Muscle layer of duodenum (tissue), 2 donors: ENCODE data around the gene TBC1D22A.

Experiments used
- H3K27ac ChIP-seq: one replicate; pipeline ENCODE4 v1.7.0; 2013; ENCODE audit warnings: mild to moderate bottlenecking, low read length
- H3K27me3 ChIP-seq: one replicate; pipeline ENCODE4 v1.7.0; 2013; ENCODE audit warnings: low read depth, mild to moderate bottlenecking, control low read depth, low read length
- H3K36me3 ChIP-seq, 2 donors: one replicate each; pipeline ENCODE4 v1.7.0; 2013; ENCODE audit warnings: low read length in 2 of 2, control low read depth in 1 of 2, mild to moderate bottlenecking in 1 of 2; ENCODE audit not compliant: insufficient read depth in 2 of 2, control insufficient read depth in 1 of 2
- H3K4me1 ChIP-seq, 2 donors: one replicate each; pipeline ENCODE4 v1.7.0; 2013; ENCODE audit warnings: low read length in 2 of 2, mild to moderate bottlenecking in 2 of 2, control low read depth in 1 of 2, moderate library complexity in 1 of 2; ENCODE audit not compliant: insufficient read depth in 2 of 2, control insufficient read depth in 1 of 2
- H3K4me3 ChIP-seq, 2 donors: one replicate each; pipeline ENCODE4 v1.7.0; 2013; ENCODE audit warnings: low read length in 2 of 2, low read depth in 1 of 2, mild to moderate bottlenecking in 1 of 2
- H3K9me3 ChIP-seq, 2 donors: one replicate each; pipeline ENCODE4 v1.7.0; 2013; ENCODE audit warnings: low read length in 2 of 2, control low read depth in 1 of 2, mild to moderate bottlenecking in 1 of 2; ENCODE audit not compliant: control insufficient read depth in 1 of 2
- donor health status: healthy.

TBC1D22A gene

GRCh38 chr22:46798366-46799350, 36.2 kb downstream of the TBC1D22A start:
- Histone ChIP-seq H3K27ac (no peak overlapping the region), H3K36me3 (peaks cover 29 to 65% of the 10 kb centered on the region in 2 donors), H3K4me1 (no peaks in the 10 kb centered on the region), H3K27me3 (no peaks in the 10 kb centered on the region), H3K9me3 (no peaks in the 10 kb centered on the region), H3K4me3 (no peak overlapping the region)

- no peaks in the 10 kb centered on the region for H3K9me3 ChIP-seq
- H3K36me3 ChIP-seq, result peaks cover 23 to 55% of the 10 kb centered on the region in 2 donors
- H3K4me1 ChIP-seq, result no peaks in the 10 kb centered on the region
- no peak overlapping the region for H3K4me3 ChIP-seq
- no peaks in the 10 kb centered on the region for H3K27me3 ChIP-seq
- H3K27ac ChIP-seq, result no peak overlapping the region
Measured at GRCh38 chr22:46799626-46800025, 37.2 kb downstream of the TBC1D22A start.

GRCh38 chr22:46800102-46800857, 37.8 kb downstream of the TBC1D22A start:
- H3K4me1 ChIP-seq, result no peaks in the 10 kb centered on the region
- H3K27ac ChIP-seq, result no peak overlapping the region
- no peaks in the 10 kb centered on the region for H3K9me3 ChIP-seq
- H3K36me3 ChIP-seq, result peaks cover 27 to 52% of the 10 kb centered on the region in 2 donors
- no peak overlapping the region for H3K4me3 ChIP-seq
- H3K27me3 ChIP-seq, result no peaks in the 10 kb centered on the region

- Histone ChIP-seq H3K4me1 (no peaks in the 10 kb centered on the region), H3K4me3 (no peak overlapping the region), H3K36me3 (peaks cover 27 to 44% of the 10 kb centered on the region in 2 donors), H3K9me3 (no peaks in the 10 kb centered on the region), H3K27ac (no peak overlapping the region), H3K27me3 (no peaks in the 10 kb centered on the region)
Measured at GRCh38 chr22:46801331-46801811, 38.9 kb downstream of the TBC1D22A start.

- no peak overlapping the region for H3K27ac ChIP-seq
- H3K36me3 ChIP-seq, result peaks cover 31 to 49% of the 10 kb centered on the region in 2 donors
- H3K4me3 ChIP-seq, result no peak overlapping the region
- H3K27me3 ChIP-seq, result no peaks in the 10 kb centered on the region
- no peaks in the 10 kb centered on the region for H3K4me1 ChIP-seq
- H3K9me3 ChIP-seq, result no peaks in the 10 kb centered on the region
Measured at GRCh38 chr22:46801826-46802607, 39.6 kb downstream of the TBC1D22A start.

- Histone ChIP-seq H3K4me1 (no peaks in the 10 kb centered on the region), H3K36me3 (peaks cover 30 to 51% of the 10 kb centered on the region in 2 donors), H3K27ac (no peak overlapping the region), H3K4me3 (no peak overlapping the region), H3K9me3 (no peaks in the 10 kb centered on the region), H3K27me3 (no peaks in the 10 kb centered on the region)
Measured at GRCh38 chr22:46802608-46803027, 40.2 kb downstream of the TBC1D22A start.

- Histone ChIP-seq H3K4me1 (no peaks in the 10 kb centered on the region), H3K4me3 (no peak overlapping the region), H3K9me3 (no peaks in the 10 kb centered on the region), H3K27me3 (no peaks in the 10 kb centered on the region), H3K36me3 (peaks cover 24 to 46% of the 10 kb centered on the region in 2 donors), H3K27ac (no peak overlapping the region)
Measured at GRCh38 chr22:46803031-46803880, 40.8 kb downstream of the TBC1D22A start.

- peaks cover 24 to 43% of the 10 kb centered on the region in 2 donors for H3K36me3 ChIP-seq
- no peak overlapping the region for H3K27ac ChIP-seq
Measured at GRCh38 chr22:46803936-46804335, 41.5 kb downstream of the TBC1D22A start.

GRCh38 chr22:46806794-46807193, 44.3 kb downstream of the TBC1D22A start:
- H3K36me3 ChIP-seq, result peaks cover 15 to 22% of the 10 kb centered on the region in 2 donors
- no peak overlapping the region for H3K27ac ChIP-seq

More at GRCh38 chr22:46803936-46804335, 41.5 kb downstream of the TBC1D22A start:
- no peaks in the 10 kb centered on the region for H3K27me3 ChIP-seq
- H3K4me1 ChIP-seq, result no peaks in the 10 kb centered on the region
- H3K9me3 ChIP-seq, result no peaks in the 10 kb centered on the region
- no peak overlapping the region for H3K4me3 ChIP-seq

GRCh38 chr22:46807458-46807857, 45.0 kb downstream of the TBC1D22A start:
- H3K27ac ChIP-seq, result no peak overlapping the region
- H3K4me1 ChIP-seq, result no peaks in the 10 kb centered on the region
- H3K36me3 ChIP-seq, result peaks cover 15 to 16% of the 10 kb centered on the region in 2 donors
- H3K4me3 ChIP-seq, result no peak overlapping the region
- H3K27me3 ChIP-seq, result no peaks in the 10 kb centered on the region
- no peaks in the 10 kb centered on the region for H3K9me3 ChIP-seq

More at GRCh38 chr22:46806794-46807193, 44.3 kb downstream of the TBC1D22A start:
- Histone ChIP-seq H3K4me3 (no peak overlapping the region), H3K27me3 (no peaks in the 10 kb centered on the region), H3K9me3 (no peaks in the 10 kb centered on the region), H3K4me1 (no peaks in the 10 kb centered on the region)
